Calu3 (cell line): ENCODE results near the gene HSPA1A. TPM values are rescaled to one million over a fixed set of nuclear protein-coding genes. Genes with fewer than 3 reads are reported as not detected.
A peak's percentile ranks its signal among the peaks of the same experiment; 100 is the strongest.
"Not testable (repeated sequence)": the region's sequence is repeated elsewhere in the genome, so short reads cannot be mapped to it uniquely, and the experiment has no call there.

Experiments used
- BruUV-seq: library from RNA; stranded (reverse); fragments of 400-500 nt; replicated peaks from 2 replicates; lab custom pipeline; 2021; lab: Mats Ljungman, UMichigan
- CTCF ChIA-PET: fragments of 300-600 bp; sonication (Branson Sonifier 250); formaldehyde crosslinking; loops from one replicate; lab custom pipeline; 2022; ENCODE audit warnings: antibody characterized with exemption; lab: Charles Lee
- DNase-seq: peaks from one replicate; pipeline ENCODE4 v3.0.0; 2022
- H3K27ac Mint-ChIP-seq: one replicate; pipeline ENCODE4 v1.8.0; 2022; ENCODE audit warnings: mixed read lengths; ENCODE audit not compliant: unreplicated experiment
- H3K27me3 Mint-ChIP-seq: one replicate; pipeline ENCODE4 v1.8.0; 2022; ENCODE audit warnings: mixed read lengths; ENCODE audit not compliant: unreplicated experiment
- H3K36me3 Mint-ChIP-seq: one replicate; pipeline ENCODE4 v1.8.0; 2022; ENCODE audit warnings: mild to moderate bottlenecking, moderate library complexity, mixed read lengths; ENCODE audit not compliant: insufficient read depth, unreplicated experiment
- H3K4me1 Mint-ChIP-seq: one replicate; pipeline ENCODE4 v1.8.0; 2022; ENCODE audit warnings: mild to moderate bottlenecking, low read depth, mixed read lengths; ENCODE audit not compliant: unreplicated experiment
- H3K4me3 Mint-ChIP-seq: one replicate; pipeline ENCODE4 v1.8.0; 2022; ENCODE audit warnings: mild to moderate bottlenecking, low read depth, moderate library complexity, mixed read lengths; ENCODE audit not compliant: unreplicated experiment
- H3K9me3 Mint-ChIP-seq: one replicate; pipeline ENCODE4 v1.8.0; 2022; ENCODE audit warnings: low read depth, mixed read lengths; ENCODE audit not compliant: unreplicated experiment
- intact Hi-C: fragments of 100-400 bp; cut with micrococcal nuclease; formaldehyde crosslinking; loops from one replicate; pipeline ENCODE4 v1.10.0; 2022; ENCODE audit not compliant: unreplicated experiment
- total RNA-seq: library from RNA; stranded (reverse); gene quantifications from 2 replicates; pipeline ENCODE4 v1.2.3, GENCODE V29; 2022
- TF ChIP-seq, protein P1 (sequence below): fragments of 200-600 bp; IDR thresholded peaks from one replicate; pipeline ENCODE4 v1.8.0; 2022; ENCODE audit warnings: antibody characterized with exemption; ENCODE audit not compliant: unreplicated experiment

The HSPA1A gene
- total RNA-seq, 1 experiment from 2014 or later = 1,263 TPM

DNA sequence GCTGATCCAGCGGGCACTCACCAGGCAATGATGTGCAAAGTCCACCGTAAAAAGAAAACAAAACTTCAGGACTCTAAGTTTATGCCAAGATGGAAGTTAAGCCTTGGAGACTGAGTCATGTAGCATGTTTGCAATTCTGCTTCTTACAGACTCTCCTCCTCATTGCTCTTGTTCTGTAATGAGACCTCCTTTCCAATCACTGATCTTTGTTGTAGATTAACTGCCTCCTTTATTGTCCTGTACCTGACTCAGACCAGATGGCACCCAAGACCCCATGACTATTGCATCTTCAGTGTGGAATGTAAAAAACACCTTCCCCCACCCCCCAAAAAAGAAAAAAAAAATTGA lies 36.1 kb downstream of the HSPA1A start:
- BruUV-seq = no TSS peak
- Mint-ChIP-seq H3K27me3 (no peaks in the 10 kb centered on the region), H3K9me3 (no peaks in the 10 kb centered on the region), H3K27ac (peak overlapping the region; percentile 1), H3K4me3 (no peak overlapping the region), H3K4me1 (peaks cover 12% of the 10 kb centered on the region), H3K36me3 (peaks cover 14% of the 10 kb centered on the region)
- CTCF ChIA-PET = no interaction called here
- DNase-seq = no peak
- intact Hi-C loops = no loop called here
- TF ChIP-seq, protein P1, sequence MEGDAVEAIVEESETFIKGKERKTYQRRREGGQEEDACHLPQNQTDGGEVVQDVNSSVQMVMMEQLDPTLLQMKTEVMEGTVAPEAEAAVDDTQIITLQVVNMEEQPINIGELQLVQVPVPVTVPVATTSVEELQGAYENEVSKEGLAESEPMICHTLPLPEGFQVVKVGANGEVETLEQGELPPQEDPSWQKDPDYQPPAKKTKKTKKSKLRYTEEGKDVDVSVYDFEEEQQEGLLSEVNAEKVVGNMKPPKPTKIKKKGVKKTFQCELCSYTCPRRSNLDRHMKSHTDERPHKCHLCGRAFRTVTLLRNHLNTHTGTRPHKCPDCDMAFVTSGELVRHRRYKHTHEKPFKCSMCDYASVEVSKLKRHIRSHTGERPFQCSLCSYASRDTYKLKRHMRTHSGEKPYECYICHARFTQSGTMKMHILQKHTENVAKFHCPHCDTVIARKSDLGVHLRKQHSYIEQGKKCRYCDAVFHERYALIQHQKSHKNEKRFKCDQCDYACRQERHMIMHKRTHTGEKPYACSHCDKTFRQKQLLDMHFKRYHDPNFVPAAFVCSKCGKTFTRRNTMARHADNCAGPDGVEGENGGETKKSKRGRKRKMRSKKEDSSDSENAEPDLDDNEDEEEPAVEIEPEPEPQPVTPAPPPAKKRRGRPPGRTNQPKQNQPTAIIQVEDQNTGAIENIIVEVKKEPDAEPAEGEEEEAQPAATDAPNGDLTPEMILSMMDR = no peak

DNA sequence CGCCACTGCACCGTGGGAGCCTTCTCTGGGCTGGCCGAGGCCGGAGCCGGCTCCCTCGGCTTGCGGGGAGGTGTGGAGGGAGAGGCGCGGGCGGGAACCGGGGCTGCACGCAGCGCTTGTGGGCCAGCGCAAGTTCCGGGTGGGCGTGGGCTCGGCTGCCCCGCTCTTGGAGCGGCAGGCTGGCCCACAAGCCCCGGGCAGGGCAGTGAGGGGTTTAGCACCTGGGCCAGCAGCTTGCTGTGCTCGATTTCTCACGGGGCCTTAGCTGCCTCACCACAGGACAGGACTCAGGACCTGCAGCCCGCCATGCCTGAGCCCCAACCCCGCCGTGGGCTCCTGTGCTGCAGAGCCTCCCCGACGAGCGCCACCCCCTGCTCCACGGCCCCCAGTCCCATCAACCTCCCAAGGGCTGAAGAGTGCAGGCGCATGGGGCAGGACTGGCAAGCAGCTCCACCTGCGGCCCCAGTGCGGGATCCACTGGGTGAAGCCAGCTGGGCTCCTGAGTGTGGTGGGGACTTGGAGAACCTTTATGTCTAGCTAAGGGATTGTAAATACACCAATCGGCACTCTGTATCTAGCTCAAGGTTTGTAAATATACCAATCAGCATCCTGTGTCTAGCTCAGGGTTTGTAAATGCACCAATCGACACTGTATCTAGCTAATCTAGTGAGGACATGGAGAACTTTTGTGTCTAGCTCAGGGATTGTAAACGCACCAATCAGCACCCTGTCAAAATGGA lies 36.8 kb downstream of the HSPA1A start:
- H3K27me3 Mint-ChIP-seq, BruUV-seq, H3K9me3 Mint-ChIP-seq, CTCF ChIA-PET, intact Hi-C loops, DNase-seq, H3K4me3 Mint-ChIP-seq: not testable (repeated sequence)
- peaks cover 14% of the 10 kb centered on the region for H3K36me3 Mint-ChIP-seq
- H3K27ac Mint-ChIP-seq = peak overlapping the region; percentile 39
- H3K4me1 Mint-ChIP-seq = peaks cover 12% of the 10 kb centered on the region

DNA sequence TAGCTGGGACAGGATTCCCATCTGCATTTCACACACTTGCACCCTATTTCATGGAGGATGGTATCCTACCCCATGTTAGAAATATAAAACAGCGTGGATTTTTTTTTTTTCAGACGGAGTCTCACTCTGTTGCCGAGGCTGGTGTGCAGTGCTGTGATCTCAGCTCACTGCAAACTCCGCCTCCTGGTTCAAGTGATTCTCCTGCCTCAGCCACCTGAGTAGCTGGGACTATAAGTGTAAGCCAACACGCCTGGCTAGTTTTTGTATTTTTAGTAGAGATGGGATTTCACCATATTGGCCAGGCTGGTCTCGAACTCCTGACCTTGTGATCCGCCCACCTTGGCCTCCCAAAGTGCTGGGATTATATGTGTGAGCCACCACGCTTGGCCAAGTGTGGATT lies 42.4 kb downstream of the HSPA1A start:
- H3K27me3 Mint-ChIP-seq, H3K9me3 Mint-ChIP-seq, H3K4me3 Mint-ChIP-seq, H3K27ac Mint-ChIP-seq, DNase-seq, intact Hi-C loops, CTCF ChIA-PET, BruUV-seq: not testable (repeated sequence)
- Mint-ChIP-seq H3K4me1 (peaks cover 14% of the 10 kb centered on the region), H3K36me3 (peaks cover 38% of the 10 kb centered on the region)

DNA sequence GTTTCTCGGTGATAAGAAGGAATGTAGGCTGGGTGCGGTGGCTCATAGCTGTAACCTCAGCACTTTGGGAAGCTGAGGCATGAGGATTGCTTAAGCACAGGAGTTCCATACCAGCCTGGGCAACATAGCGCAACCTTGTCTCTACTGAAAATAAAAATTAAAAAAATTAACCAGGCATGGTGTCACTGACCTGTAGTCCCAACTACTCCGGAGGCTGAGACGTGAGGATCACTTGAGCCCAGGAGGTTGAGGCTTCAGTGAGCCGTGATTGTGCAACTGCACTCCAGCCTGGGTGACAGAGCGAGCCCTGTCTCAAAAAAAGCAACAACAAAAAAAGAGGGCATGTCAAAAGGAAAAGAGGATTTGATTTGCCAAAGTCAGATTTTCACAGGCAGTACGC lies 43.4 kb downstream of the HSPA1A start:
- Mint-ChIP-seq H3K4me3 (no peak overlapping the region), H3K27ac (no peak overlapping the region), H3K4me1 (peaks cover 19% of the 10 kb centered on the region), H3K36me3 (peaks cover 44% of the 10 kb centered on the region), H3K27me3 (peaks cover 9% of the 10 kb centered on the region), H3K9me3 (no peaks in the 10 kb centered on the region)
- no peak for DNase-seq
- intact Hi-C loops = no loop called here
- no TSS peak for BruUV-seq
- CTCF ChIA-PET = no interaction called here
- TF ChIP-seq, protein P1 = no peak

DNA sequence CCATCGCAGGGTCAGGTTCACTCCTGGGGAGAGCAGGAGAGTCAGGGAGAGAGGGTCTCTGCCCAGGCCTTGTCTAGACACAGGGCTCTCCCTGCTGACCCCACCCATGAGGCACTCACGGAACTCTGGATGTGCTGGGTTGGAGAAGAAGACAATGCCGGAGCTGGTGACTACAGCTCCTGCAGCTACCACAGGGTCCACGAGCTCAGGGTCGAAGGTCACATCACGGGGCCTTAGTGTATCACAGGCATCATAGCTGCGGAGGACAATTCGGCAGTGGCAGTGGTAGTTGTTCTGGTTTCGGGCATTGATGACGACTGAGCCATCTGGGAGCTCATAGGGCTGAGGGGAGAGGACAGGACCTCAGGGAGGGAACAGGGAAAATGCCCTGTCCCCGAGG lies 44.6 kb downstream of the HSPA1A start:
- Mint-ChIP-seq H3K9me3 (no peaks in the 10 kb centered on the region), H3K27me3 (peaks cover 9% of the 10 kb centered on the region), H3K4me3 (no peak overlapping the region), H3K4me1 (peaks cover 19% of the 10 kb centered on the region), H3K36me3 (peaks cover 56% of the 10 kb centered on the region), H3K27ac (no peak overlapping the region)
- TF ChIP-seq, protein P1 = no peak
- intact Hi-C loops = loop anchor here (5.0 kb wide), 1 partner anchor 83 kb away; the partner anchor contains the start of gene VWA7
- BruUV-seq = no TSS peak
- CTCF ChIA-PET = no interaction called here
- no peak for DNase-seq
